GM10248 (cell line): ENCODE measurements around the gene MCTP2.

Source experiments
- CTCF ChIA-PET: fragments of 300-600 bp; sonication (Branson Sonifier 250); formaldehyde crosslinking; extraction: SDS; loops from one replicate; lab custom pipeline; 2021; ENCODE audit warnings: antibody characterized with exemption; lab: Yijun Ruan, JAX
- POLR2A ChIA-PET: fragments of 350-650 bp; sonication (Branson Sonifier 250); formaldehyde crosslinking; extraction: SDS; loops from one replicate; lab custom pipeline; 2020; ENCODE audit warnings: antibody characterized with exemption; lab: Yijun Ruan, JAX
- DNase-seq: peaks from one replicate; pipeline ENCODE4 v3.0.0; 2012; ENCODE audit errors: extremely low spot score
- CTCF ChIP-seq: IDR thresholded peaks from 2 replicates; pipeline ENCODE4 v1.5.1; 2012; ENCODE audit warnings: mild to moderate bottlenecking, low read depth; ENCODE audit errors: extremely low read depth, missing control alignments, control extremely low read depth

The MCTP2 gene

GRCh38 chr15:94372821-94373220 is 141.5 kb downstream of the MCTP2 start:
- TF ChIP-seq CTCF, result no peak
- DNase-seq, result no peak
- POLR2A ChIA-PET, result no interaction called here
- CTCF ChIA-PET, result no interaction called here

- no peak for DNase-seq
- no peak for TF ChIP-seq CTCF
- ChIA-PET POLR2A (no interaction called here), CTCF (interaction anchor here (1.5 kb wide), 1 partner anchor 10 kb away, joined by 4 read pairs; no protein-coding TSS in a partner anchor)
Measured at GRCh38 chr15:94375997-94376396, 144.6 kb downstream of the MCTP2 start.

- POLR2A ChIA-PET, result no interaction called here
- DNase-seq, result no peak
- TF ChIP-seq CTCF, result no peak
- CTCF ChIA-PET, result no interaction called here
Measured at GRCh38 chr15:94379986-94380385, 148.6 kb downstream of the MCTP2 start.

- DNase-seq, result no peak
- CTCF ChIA-PET, result no interaction called here
- POLR2A ChIA-PET, result no interaction called here
- TF ChIP-seq CTCF, result no peak
Measured at GRCh38 chr15:94380798-94381197, 149.4 kb downstream of the MCTP2 start.

GRCh38 chr15:94381384-94381783 is 150.0 kb downstream of the MCTP2 start:
- TF ChIP-seq CTCF, result no peak
- DNase-seq, result no peak
- POLR2A ChIA-PET, result no interaction called here
- CTCF ChIA-PET, result no interaction called here

GRCh38 chr15:94383041-94383440 is 151.7 kb downstream of the MCTP2 start:
- no peak for DNase-seq
- no peak for TF ChIP-seq CTCF
- POLR2A ChIA-PET, result no interaction called here
- CTCF ChIA-PET, result no interaction called here

- ChIA-PET CTCF (no interaction called here), POLR2A (no interaction called here)
- no peak for TF ChIP-seq CTCF
- DNase-seq, result no peak
Measured at GRCh38 chr15:94383706-94384105, 152.3 kb downstream of the MCTP2 start.
